ENCODE measurements around the gene FASTKD1.

DNA sequence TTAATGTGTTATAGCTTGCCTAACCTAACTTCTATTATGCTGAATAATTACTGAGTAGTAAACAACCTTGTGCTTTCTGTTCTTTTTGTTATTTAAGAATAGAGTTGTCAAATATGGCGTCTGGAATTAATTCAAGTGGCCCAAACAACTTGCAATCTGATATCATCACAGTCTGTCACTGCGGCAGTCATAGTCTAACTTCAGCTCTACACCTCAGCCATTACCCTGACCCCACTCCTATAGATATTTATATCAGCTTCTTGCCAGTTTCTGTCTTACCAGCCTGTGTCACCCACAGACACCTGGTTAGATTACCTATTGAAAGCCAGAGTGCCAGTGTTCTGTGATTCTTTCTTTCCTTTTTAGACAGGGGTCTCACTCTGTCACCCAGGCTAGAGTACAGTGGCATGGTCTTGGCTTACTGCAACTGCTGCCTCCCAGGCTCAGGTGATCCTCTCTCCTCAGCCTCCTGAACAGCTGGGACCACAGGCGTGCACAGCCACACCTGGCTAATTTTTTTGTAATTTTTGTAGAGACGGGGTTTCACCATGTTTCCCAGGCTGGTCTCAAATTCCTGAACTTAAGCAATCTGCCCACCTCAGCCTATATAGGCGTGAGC is 78.2 kb downstream of the FASTKD1 start:
- TF ChIP-seq POLR2A (IDR thresholded peaks at IDR 0.05): no peak
- no peak for TF ChIP-seq CTCF (IDR thresholded peaks at IDR 0.05)
